ENCODE measurements around the gene AHR. TPM values are rescaled to one million over a fixed set of nuclear protein-coding genes. Genes with fewer than 3 reads are reported as not detected.

Gene AHR
- total RNA-seq = 10 to 100 TPM; 37.7 to 39.1 TPM

DNA sequence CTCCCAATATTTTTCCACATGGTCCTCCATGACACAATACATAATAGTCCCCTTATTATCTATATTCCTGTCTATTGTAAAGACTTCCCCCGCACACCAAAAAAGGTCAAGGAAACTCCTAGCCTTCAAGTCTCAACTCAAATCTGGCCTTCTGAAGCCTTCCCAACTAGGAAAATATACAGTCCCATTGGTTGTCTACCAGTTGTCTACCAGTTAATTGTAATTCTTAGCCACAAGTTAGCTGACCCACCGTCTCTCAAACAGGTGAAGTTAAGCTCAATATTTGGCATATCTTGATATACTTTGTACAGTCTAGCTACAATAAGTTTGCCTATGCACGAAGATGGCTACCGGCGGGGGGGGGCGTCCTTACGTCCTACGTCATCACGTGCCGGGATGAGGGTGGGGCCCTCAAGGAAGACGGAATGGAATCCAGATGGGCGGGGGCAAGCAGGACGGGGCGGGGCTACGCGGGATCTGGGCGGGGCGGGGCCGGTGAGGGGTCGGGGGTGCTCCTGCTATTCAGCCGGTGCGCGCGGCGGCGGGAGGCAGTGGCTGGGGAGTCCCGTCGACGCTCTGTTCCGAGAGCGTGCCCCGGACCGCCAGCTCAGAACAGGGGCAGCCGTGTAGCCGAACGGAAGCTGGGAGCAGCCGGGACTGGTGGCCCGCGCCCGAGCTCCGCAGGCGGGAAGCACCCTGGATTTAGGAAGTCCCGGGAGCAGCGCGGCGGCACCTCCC lies at the start of gene AHR:
Gene AHR, plus strand, starts transcription at position 551 of the 738 bp plus-strand sequence. CDS start 613 bp downstream, outside the sequence.
- CTCF ChIA-PET = interaction anchor here (1.0 to 1.3 kb wide), 2 partner anchors 66 to 283 kb away, joined by 3 read pairs; no protein-coding TSS in a partner anchor

DNA sequence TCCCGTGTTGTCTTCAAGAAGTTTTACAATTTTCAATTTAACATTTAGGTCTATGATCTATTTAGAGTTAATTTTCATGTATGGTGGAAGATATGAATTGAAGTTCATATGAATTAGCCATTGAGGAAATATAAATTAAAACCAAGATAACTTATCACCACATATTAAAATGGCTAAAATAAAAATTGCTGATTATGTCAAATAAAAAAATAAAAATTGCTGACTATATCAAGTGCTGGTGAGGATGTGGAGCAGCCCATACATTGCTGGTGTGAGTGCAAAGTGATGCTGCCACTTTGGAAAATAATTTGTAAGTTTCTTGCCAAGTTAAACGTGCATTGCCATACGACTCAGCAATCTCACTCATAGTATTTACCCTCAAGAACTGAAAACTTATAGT lies 44.6 kb upstream of the AHR start:
- ChIA-PET POLR2A (no interaction called here), CTCF (no interaction called here)

More for the DNA sequence above, at the start of gene AHR:
- POLR2A ChIA-PET = interaction anchor here (0.5 to 1.7 kb wide), 12 partner anchors 9 to 878 kb away, joined by 3 to 6 read pairs (median 4); no protein-coding TSS in a partner anchor

DNA sequence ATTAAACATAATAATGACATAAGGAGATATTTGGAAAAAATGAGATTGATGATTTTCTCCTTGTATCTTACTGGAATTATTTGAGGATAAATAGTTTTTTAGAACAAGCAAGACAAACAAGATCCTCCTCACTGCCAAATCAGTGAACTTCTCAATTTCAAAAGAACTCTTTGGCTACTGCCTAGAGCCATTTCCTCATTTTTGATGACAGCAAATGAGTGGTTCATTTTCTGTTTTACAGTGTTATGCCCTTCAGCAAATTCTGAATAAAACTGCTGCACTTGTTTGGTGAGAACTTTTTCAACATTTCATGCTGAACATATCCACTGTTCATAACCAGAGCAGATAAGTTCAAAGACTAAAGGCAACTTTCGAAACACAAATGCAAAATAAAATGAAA lies 42.5 kb upstream of the AHR start:
- CTCF ChIA-PET = no interaction called here
- POLR2A ChIA-PET = no interaction called here

DNA sequence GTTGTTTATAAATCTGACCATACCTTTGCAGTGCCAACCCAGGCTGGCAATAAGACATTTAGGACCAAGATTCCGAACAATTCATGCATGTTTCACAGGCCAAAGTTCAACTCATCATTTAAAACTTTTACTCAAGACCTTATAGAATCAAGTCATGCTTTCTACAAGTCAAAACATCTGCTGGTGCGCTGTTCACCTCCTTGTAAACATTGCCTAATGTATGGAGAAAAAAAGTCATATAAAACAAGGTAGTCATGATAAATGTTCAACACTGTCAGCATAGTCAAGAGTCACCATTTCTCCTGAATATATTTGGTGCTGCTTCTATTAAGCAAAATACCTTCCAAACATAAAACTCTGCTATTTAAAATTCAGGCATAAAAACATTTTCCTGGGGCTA lies 42.1 kb upstream of the AHR start:
- ChIA-PET POLR2A (no interaction called here), CTCF (no interaction called here)

DNA sequence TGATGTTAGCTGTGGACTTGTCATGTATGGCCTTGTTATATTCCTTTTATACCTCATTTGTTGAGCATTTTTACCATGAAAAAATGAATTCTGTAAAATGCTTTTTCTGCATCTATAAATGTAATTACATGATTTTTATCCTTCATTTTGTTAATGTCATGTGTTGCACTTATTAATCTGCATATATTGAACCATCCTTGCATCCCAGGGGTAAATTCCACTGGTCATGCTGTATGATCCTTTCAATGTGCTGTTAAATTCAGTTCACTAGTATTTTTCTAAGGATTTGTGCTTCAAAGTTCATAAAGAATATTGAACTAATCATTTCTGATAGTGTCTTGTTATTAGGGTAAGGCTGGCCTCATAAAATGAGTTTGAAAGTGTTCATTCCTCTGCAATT lies 31.9 kb upstream of the AHR start:
- POLR2A ChIA-PET = no interaction called here
- CTCF ChIA-PET = no interaction called here

DNA sequence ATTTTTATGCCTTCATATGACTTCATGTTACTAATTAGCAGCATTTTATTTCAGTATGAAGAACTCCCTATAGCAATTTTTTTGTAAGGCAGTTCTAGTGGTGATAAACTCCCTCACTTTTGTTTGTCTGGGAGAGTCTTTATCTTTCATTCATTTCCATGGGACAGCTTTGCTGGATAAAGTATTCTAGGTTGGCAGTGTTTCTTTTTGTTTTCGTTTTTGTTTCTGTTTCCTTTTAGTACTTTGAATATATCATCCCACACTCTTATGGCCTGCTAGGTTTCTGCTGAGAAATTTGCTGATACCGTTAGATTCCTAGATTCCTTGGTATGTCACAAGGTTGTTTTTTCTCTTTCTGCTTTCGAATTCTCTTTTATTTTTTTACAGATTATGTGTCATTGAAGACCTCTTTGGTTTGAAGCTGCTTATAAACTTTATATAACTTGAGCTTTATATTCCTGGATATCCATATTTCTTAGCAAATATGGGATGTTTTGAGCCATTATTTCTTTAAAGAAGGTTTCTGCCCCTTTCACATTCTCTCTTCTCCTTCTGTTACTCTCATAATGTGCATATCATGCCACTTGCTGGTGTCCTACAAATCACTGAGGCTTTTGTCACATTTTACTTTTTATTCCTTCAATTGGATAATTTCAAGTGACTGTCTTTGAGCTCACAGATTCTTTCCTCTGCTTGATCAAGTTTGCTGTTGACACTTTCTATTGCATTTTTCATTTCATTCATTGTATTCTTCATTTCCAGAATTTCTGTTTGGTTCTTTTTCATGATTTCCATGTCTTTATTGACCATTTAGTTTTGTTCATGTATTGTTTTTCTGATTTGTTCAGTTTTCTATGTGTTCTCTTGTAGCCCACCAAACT lies 28.9 kb upstream of the AHR start:
- POLR2A ChIA-PET = interaction anchor here (0.6 kb wide), 1 partner anchor 1476 kb away, joined by 16 read pairs; no protein-coding TSS in a partner anchor
- CTCF ChIA-PET = no interaction called here

DNA sequence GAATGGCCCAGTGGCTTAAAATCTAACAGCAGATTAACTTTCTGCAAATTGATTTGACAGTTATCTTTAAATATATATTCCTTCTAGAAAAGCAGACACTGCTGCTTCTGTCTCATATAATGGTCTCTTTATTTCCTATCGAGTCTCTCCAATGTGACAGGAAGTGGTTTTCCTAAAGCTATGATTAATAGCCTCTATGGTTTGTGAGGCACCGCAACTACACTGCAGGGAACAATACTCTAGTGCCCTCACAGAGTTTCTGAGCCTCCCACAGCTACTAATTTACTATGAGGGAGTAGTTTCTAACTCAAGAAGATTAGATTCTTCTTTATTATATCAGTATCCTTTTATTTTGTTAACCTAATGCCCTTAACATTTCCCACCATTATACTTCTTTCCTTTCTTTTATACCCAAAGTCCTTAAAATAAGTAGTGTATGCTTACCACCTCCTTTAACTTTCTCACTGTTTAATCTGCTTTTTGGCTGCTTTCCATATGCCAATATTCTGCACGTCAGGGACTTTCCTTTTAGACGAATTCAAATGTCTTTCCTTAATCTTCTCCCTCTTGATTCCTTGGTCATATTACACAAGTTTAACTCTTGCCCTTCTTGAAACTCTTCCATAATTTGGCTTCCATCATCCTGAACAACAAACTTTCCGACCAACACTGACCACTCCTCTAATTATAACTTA lies 23.8 kb upstream of the AHR start:
- POLR2A ChIA-PET = no interaction called here

DNA sequence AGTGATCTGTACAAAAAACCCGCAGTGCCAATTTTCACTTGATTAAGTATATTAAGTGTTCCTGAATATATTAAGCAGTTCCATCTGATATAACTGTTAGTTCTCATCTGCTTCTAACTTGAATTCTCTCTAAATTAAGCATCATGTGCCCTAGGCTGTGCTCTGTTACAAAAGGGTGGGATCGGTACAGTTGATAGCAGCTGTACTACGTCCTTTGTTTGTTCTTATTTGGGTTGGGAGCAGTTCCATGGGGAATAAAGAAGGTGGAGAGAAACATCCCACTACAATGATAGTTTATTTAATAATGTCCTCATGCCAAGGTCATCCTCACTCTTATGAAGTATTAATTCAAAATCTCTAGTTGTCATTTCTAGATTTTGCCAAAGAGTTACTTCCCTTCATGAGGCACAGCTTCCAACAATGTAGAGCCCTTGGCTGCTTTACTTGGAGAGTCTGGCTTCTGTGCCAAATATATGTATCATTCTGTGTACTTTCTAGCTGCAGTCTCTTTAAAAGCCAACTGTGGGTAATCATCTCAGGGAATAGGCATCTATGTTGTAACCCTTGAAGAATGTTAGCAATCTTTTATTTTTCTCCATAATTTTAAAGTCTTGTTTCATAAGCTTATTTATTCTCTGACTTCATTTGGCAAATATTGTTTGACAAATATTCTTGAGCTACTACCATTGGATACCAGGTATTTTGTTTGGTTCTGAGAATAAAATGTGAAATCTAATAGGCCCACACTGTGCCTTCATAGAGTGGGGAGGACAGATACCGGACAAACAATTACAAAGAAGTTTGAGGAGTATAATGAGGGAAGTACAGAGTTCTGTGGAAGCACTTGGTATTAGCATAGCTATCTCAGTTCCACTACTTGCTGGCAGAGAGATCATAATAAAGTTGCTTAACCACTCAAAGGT lies 22.4 kb upstream of the AHR start:
- ChIA-PET CTCF (no interaction called here), POLR2A (interaction anchor here (0.8 kb wide), 1 partner anchor 22 kb away, joined by 3 read pairs; no protein-coding TSS in a partner anchor)

More for the DNA sequence above, 23.8 kb upstream of the AHR start:
- CTCF ChIA-PET = interaction anchor here (0.6 kb wide), 1 partner anchor 12 kb away, joined by 3 read pairs; no protein-coding TSS in a partner anchor

DNA sequence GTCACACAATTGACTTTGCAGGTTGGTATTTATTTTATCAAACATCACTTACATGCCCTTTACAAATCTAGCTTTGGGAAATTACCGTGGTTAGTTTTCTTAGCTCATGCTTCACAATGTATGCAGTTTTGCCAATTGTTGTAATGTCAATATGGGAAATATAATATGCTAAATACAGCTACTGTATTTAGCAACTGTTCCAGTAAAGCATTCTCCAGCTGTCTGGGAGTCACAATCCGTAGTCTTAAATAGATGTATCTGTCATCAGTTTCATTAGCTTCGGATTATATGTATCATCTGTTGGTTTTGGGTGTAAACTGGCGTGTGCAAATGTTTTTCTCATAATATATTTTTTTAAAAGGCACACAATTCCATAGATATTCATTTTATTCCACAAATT lies 19.4 kb upstream of the AHR start:
- CTCF ChIA-PET = no interaction called here
- POLR2A ChIA-PET = no interaction called here

DNA sequence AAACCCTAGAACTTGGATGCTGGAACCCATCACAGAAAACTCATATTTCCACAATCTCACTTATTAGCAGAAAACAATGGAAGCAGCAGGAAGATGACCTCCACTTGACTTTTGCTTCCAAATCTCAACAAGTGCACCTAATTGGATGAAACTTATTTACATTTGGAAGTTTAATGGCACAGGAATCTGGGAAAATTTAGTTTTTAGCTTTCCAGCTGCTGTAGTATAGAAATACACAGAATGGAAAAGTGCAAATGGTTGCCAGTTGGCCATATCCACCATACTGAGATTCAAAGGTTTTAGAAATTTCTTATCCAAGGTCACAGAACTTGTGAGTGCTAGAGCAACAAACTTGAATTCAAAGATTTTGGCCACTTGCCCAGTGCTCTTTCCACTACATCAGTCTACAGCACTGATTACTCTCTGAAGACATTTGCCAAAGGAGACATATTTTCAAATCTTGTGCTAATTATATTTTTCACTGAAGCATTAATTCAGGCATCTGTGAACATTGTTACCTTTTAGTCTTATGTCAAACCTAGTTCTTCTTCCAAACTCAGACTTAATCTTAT lies 9.3 kb upstream of the AHR start:
- POLR2A ChIA-PET = no interaction called here
- CTCF ChIA-PET = no interaction called here

DNA sequence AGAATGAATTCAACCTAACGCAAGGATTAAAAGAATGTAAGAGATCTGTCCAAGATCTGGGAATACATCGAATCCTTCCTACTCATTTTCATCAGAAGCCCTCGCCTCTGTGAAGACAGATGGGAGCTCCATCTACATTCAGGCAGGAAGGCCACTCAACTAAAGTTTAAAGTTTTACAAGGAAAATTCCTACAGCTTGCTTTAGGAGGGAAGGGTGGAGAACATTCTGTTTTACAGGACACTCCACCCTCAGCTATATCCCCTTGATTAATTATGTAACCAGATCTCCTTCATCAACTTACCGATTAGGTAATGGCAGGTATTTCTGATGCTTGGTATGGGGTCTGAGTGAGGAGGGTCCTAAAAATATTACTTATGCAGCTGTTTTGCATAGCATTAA lies 5.6 kb upstream of the AHR start:
- CTCF ChIA-PET = no interaction called here
- POLR2A ChIA-PET = no interaction called here

DNA sequence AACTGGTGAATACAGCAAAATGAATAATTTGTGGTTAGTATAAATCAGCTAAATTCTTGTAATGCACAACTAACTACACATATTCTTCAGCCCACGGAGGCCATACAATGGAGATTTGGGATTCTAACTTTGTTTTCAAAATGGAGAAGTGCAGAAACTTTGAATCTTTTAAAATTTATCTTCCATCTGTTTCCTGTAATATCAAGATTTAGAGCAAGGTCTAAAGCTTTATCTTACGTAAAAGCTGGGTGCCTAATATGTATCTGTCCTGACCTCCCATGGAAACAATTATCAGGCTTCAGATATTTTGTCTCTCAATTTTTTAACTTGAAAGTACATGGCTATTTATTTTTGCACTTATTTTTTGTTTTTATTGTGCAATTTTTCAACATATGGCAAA lies 5.0 kb upstream of the AHR start:
- CTCF ChIA-PET = no interaction called here
- POLR2A ChIA-PET = no interaction called here

DNA sequence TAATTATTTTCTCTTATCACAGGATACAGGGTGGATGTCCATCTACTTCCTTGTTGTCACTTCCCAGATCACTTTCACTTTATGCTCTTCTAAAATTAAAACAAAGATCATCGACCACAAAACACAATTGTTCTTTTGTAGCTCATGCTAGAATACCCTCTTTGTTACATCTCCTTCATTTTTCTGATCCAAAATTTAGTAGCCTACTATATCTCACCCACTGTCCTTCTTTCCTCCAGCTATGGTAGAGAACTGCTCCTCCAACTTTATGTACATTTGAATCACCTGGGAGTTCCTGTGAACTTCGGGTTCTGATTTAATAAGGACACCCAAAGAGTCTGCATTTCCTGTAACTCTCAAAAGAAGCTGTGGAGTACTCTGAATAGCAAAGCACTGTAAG lies 1.2 kb upstream of the AHR start:
- POLR2A ChIA-PET = interaction anchor here (1.0 to 1.7 kb wide), 2 partner anchors 21 to 36 kb away, joined by 3 to 5 read pairs; no protein-coding TSS in a partner anchor
- CTCF ChIA-PET = no interaction called here

DNA sequence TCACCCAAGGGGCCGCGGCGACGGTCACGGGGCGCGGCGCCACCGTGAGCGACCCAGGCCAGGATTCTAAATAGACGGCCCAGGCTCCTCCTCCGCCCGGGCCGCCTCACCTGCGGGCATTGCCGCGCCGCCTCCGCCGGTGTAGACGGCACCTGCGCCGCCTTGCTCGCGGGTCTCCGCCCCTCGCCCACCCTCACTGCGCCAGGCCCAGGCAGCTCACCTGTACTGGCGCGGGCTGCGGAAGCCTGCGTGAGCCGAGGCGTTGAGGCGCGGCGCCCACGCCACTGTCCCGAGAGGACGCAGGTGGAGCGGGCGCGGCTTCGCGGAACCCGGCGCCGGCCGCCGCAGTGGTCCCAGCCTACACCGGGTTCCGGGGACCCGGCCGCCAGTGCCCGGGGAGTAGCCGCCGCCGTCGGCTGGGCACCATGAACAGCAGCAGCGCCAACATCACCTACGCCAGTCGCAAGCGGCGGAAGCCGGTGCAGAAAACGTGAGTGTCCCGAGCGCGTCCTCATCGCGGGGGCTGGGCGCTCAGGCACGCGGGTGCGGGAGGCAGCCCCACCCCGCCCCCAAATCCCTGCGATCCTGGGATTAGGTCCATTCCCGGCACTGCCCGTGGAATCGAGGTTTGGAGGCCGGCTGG lies 509 bp downstream of the AHR start:
- POLR2A ChIA-PET = interaction anchor here (0.5 to 1.7 kb wide), 6 partner anchors 8 to 879 kb away, joined by 3 to 6 read pairs (median 4); no protein-coding TSS in a partner anchor

DNA sequence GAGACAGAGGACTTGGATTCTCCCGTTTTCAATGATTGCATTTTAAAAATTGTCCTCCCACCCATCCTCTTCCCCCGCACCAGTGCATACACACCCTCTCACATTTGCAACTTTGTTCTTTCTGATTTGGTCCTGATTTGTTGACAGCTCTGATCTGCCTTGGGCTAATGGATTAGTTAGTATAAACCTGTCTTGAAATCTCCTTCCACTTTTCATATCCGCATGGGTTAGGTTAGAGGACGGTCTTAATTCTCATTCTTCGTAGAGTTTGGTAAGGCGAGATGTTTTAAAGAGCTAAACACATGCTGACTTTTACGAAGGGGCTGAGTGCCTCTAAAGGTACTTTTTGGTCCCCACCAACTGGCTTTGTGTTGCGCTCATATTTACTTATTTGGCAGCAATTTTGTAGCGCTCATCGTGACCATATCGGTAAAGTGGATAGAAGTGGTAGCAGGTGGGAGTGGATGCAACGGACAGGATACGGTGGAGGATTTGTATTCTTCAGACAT lies 1.1 kb downstream of the AHR start:
- POLR2A ChIA-PET = interaction anchor here (0.6 kb wide), 1 partner anchor 193 kb away, joined by 3 read pairs; no protein-coding TSS in a partner anchor
- CTCF ChIA-PET = interaction anchor here (0.6 to 1.3 kb wide), 2 partner anchors 280 to 284 kb away, joined by 3 read pairs; no protein-coding TSS in a partner anchor

More for the DNA sequence above, 509 bp downstream of the AHR start:
- CTCF ChIA-PET = interaction anchor here (0.6 to 1.3 kb wide), 2 partner anchors 279 to 284 kb away, joined by 3 read pairs; no protein-coding TSS in a partner anchor

DNA sequence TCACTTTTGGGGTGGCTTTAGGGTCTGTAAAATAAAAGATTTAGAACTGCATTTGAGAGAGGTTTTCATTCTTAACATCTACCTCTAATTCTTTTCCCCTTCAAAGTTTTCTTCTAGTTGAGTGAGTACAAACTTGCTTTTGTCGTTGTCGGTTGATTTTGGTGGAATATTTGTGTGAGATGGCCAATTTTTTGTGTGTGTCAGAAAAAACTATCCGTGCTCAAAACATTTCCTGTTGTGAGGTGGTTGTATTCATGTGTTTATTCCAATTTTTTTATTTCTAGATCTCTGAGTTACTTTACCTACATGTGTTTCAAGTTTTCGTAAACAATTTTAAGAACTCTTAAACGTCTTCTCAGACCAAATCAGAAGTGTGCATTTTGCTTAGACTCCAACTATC lies 1.6 kb downstream of the AHR start:
- ChIA-PET POLR2A (interaction anchor here (0.6 kb wide), 1 partner anchor 192 kb away, joined by 3 read pairs; no protein-coding TSS in a partner anchor), CTCF (no interaction called here)

DNA sequence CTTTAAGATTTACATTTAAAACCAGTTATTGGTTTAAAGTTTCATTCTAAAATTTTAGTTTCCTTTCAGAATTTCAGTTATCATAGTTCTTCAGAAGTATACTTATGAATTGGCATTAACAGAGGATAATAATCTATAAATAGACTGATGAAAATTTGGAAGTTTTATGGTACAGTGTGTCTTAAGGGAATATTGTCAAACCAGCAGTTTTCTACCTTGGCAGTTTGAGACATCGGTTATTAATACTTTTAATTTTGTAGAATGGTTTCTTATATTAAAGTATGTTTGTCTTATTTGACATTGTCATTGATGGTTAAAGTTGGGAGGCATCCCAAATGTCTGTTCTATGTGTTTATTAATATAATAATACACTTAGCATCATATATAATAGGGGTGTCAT lies 2.0 kb downstream of the AHR start:
- ChIA-PET CTCF (no interaction called here), POLR2A (no interaction called here)
